C4-2B (cell line): ENCODE data around the gene ATP1B2.

Source experiments
- H3K27ac ChIP-seq: fragments of 450-650 bp; 2 replicates; pipeline ENCODE4 v1.5.1; 2017
- ZFX ChIP-seq: fragments of 450-650 bp; IDR thresholded peaks from 2 replicates; pipeline ENCODE4 v1.6.1; 2017
- TF ChIP-seq, protein P1 (sequence below): fragments of 450-650 bp; conservative IDR thresholded peaks from 2 replicates; pipeline ENCODE4 v1.5.1; 2017; ENCODE audit warnings: mild to moderate bottlenecking

Gene ATP1B2

DNA sequence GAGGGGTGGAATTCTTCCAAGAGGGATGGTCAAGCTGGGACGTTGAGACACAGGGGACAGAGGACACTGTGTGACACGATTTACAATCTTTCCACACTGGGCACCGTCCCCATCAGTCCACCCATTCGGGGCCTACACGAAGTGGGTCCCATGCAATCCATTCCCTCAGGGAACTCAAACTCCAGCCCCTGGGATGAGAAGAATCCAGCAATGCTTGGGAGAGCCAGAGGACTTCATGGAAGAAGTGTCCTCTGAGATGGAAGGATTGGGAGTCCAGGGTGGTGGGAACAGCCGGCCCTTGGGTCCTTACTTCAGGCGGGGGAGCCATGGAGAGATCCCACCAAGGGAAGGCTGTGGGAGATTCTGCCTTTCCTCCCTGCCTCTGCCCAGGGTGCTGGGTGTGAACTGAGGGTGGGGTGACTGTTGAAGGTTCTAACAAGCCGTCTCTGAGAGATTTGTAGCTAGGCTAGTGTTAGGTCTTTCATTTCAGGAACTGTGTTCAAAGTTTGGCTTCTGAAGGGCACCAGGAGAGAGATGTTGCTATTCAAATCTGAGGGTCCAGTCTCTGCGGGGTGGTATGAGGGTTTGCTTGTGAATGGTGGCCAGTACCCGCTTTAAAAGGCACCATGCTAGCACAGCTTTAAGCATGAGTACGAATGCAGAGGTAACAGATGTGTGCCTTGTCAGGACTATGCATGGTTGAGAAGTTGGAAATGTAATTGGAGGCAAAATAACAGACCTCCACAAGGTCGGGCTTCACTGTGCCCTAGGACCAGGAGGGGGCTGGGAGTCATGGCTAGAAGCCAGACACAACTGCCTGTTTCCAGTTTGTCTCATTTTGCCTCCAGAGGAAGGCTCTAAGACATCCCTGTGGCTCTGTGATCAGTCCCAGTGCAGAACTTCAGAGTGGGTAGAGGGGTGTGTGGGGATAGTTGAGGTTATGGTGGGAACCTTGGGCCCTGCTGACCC, 1.9 kb downstream of the ATP1B2 start:
- no peak for TF ChIP-seq ZFX
- TF ChIP-seq, protein P1, sequence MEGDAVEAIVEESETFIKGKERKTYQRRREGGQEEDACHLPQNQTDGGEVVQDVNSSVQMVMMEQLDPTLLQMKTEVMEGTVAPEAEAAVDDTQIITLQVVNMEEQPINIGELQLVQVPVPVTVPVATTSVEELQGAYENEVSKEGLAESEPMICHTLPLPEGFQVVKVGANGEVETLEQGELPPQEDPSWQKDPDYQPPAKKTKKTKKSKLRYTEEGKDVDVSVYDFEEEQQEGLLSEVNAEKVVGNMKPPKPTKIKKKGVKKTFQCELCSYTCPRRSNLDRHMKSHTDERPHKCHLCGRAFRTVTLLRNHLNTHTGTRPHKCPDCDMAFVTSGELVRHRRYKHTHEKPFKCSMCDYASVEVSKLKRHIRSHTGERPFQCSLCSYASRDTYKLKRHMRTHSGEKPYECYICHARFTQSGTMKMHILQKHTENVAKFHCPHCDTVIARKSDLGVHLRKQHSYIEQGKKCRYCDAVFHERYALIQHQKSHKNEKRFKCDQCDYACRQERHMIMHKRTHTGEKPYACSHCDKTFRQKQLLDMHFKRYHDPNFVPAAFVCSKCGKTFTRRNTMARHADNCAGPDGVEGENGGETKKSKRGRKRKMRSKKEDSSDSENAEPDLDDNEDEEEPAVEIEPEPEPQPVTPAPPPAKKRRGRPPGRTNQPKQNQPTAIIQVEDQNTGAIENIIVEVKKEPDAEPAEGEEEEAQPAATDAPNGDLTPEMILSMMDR: no peak
- H3K27ac ChIP-seq: no peak overlapping the region

DNA sequence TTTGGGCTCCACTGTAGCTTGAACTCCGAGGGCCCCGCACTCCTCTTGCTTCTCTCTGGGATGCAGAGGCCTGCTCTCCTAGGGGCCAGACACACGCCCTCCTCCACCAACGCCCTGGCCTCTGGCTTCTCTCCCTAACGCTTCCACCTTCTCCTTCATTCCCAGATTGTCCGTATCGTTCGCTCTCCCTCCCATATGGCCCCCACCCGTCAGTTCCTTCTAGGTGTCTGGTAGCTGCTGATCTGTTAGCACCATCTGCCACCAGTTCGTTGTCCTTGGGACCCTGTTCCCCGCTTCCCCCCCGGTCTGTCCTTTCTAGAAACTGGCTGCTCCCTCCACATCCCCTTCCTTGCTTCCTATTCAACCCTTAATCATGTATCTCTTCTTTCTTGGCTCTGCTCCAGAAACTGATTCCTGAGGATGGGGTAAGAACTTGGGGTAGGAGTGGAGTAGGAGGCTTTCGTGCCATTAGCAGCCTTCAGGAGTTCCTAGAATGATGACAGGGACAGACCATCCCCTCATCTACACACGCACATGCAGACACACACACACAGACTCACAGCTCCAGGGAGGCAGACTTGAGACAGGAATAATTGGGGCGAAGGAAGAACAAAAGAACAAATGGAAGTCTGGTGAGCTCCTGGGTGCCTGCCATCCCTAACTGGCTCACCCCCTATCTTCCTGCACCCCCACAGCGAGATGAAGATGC, 4.3 kb downstream of the ATP1B2 start:
- no peak for TF ChIP-seq ZFX
- TF ChIP-seq, protein P1: no peak
- no peak overlapping the region for H3K27ac ChIP-seq

DNA sequence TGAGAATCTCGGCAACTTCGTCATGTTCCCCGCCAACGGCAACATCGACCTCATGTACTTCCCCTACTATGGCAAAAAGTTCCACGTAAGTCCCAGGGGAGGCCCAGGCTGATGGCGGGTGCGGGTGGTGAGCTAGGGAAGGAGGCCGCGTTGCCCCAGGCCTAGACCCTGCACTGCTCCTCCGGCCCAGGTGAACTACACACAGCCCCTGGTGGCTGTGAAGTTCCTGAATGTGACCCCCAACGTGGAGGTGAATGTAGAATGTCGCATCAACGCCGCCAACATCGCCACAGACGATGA, 4.8 kb downstream of the ATP1B2 start:
- H3K27ac ChIP-seq: no peak overlapping the region
- TF ChIP-seq, protein P1: no peak
- TF ChIP-seq ZFX: no peak

DNA sequence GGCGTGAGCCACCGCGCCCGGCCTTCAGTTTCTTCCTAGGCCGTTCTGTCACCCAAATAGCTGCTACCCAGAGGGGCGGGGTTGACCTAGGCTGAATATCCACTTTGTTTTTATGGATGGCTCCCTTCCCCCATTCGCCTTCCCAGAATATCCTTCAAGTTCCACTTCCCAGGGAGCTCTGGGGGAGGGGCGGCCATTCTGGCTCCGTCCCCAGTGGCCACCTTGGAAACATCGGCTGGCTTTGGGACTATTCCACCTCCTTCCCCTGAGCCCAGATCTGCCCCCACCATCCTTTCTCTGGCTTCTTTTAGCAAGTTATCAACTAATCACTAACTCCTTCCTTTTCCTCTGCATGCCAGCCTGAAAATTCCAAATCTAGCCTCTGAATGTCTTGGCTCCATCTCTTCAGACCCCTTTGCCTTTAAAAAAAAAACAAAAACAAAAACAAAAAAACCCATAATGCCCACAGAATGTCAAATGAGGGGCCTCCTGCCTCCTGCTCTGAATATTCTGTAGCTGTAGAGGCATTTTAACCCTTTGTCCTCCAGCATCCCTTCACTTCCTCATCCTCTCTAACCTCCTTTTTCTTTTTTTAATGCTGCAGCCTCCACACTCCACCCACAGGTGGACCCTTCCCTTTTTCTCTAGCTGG, 6.4 kb downstream of the ATP1B2 start:
- TF ChIP-seq ZFX: no peak
- TF ChIP-seq, protein P1: no peak
- H3K27ac ChIP-seq: no peak overlapping the region

DNA sequence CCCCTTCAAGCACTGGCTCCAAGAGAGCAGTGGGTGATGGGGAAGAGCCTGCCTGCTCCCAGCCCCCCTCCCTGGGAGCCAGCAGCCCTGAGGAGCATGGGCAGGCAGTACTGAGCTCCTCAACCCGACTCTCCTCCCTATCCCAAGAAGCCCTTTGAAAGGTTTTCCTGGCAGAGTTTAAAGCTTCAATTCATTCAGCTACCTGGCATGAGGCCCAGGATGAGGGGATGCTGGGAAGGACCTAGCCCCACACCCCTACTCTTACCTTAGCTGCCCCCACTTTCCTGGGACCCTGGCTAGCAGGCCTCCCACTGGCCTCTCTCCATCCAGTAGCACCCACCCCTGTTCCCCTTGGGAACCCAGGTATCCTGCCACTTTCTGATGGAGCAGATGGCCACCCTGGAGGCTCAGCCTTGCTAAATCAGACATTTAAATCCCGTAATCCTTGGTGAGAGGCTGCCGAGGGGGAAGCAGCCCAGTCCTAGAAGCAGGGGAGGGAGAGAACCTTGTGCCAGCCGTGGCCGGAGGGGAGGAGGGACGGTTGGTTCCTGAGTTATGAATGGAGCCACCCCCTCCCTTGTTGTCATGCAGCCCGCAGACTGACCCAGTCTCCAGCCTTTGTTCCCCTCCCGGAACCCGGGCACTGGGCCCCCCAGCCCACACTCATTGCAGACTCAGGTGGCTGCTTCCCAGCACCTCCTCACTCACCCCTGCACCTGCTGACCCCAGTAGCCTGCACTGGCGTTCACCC, 17.1 kb downstream of the ATP1B2 start:
- TF ChIP-seq, protein P1: no peak
- no peak for TF ChIP-seq ZFX
- H3K27ac ChIP-seq: no peak overlapping the region

DNA sequence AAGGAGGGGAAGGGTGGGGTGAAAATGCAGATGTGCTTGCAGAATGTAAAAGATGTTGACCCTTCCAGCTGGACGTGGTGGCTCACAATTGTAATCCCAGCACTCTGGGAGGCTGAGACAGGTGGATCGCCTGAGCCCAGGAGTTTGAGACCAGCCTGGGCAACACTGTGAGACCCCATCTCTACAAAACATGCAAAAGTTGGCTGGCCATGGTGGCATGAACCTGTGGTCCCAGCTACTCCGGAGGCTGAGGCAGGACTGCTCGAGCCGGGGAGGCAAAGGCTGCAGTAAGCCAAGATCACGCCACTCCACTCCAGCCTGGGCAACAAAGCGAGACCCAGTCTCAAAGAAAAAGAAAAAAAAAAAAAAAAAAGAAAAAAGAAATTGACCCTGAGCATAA, 17.8 kb downstream of the ATP1B2 start:
- no peak for TF ChIP-seq ZFX
- TF ChIP-seq, protein P1: no peak

More for the DNA sequence above, 17.8 kb downstream of the ATP1B2 start:
- no peak overlapping the region for H3K27ac ChIP-seq
